ENCODE data around the gene SIGLECL1.

The SIGLECL1 gene

GRCh38 chr19:51295382-51296126 lies 44.7 kb downstream of the SIGLECL1 start:
- in situ Hi-C loops (cut with MboI; ENCODE audit: low sequenced_read_pairs), result no loop called here

- in situ Hi-C loops (cut with MboI; ENCODE audit: low sequenced_read_pairs), result no loop called here
Observed at GRCh38 chr19:51296336-51297093, 45.6 kb downstream of the SIGLECL1 start.

DNA sequence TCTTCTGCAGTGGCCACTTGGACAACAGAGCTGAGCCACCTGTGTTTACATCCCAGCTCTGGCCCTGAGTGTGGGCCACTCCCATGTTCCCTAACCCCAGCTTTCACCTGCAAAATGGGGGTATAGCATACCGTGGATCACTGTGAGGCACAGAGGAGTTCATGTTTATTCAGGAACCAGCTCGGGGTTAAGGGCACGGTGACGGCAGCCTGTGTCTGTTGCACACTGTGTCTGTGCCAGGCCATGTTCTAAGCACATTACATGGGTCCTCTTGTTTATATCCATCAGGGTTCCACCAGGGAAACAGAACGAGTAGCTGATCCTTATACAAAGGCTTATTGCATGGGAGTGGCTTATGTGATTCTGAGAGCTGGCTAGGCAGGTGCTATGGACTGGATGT lies 46.5 kb downstream of the SIGLECL1 start:
- in situ Hi-C loops (cut with MboI; ENCODE audit: low sequenced_read_pairs), result no loop called here

DNA sequence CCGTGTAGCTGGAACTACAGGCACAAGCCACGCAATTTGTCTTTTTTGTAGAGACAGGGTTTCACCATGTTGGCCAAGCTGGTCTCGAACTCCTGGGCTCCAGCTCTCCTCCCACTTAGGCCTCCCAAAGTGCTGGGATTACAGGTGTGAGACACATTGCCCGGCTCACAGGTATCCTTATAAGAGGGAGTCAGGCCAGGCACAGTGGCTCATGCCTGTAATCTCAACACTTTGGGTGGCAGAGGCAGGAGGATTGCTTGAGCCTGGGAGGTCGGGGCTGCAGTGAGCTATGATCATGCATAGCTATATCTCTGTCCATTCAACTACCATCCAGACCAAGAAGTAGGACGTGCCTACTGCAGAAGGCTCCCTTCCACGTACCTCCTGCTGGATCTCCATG lies 50.4 kb downstream of the SIGLECL1 start:
- in situ Hi-C loops (cut with MboI; ENCODE audit: low sequenced_read_pairs), result no loop called here

DNA sequence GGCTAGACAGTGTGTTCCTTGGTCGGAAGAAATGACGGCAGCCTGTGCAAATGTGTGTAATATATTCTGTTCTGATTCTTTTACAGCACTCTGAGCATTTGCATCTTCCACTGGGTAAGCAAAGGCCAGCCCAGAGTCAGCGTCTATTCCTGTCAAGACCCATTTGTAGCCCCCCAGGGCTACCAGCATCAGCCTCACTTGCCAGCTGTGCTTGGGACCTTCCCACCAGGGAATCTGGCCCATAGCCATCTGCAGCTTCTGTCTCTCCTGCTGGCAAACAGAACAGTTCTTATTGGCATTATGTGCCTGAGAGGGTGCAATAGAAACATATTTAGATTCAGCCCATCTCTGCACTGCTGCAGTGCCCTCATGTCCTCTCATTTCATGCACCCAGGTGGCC lies 54.6 kb downstream of the SIGLECL1 start:
- in situ Hi-C loops (cut with MboI; ENCODE audit: low sequenced_read_pairs), result no loop called here

GRCh38 chr19:51311351-51312257 lies 60.7 kb downstream of the SIGLECL1 start, which contains the start of gene IGLON5:
TSS of gene IGLON5 (plus strand) at chr19:51311644. CDS start at chr19:51311848, 204 bp downstream.
- in situ Hi-C loops (cut with MboI; ENCODE audit: low sequenced_read_pairs), result no loop called here

GRCh38 chr19:51316688-51317087 lies 65.8 kb downstream of the SIGLECL1 start:
- in situ Hi-C loops (cut with MboI; ENCODE audit: low sequenced_read_pairs), result no loop called here

DNA sequence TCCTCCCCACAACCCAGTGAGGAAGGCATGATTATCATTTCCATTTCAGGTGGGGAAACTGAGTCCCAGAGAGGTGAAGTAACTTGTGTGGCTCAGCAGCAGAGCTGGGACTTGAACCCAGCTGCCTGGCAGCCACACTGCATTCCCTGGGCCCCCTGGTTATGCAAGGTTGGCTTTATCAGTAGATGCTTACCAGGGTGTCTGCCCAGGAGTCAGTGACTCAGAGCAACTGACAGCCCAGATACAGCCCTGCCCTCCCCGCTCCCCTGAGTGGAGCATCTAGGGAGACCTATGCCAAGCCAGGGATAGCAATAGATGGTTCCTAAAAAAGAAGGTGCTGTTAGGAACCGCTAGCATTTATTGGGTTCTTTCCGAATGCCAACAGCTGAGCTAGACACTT lies 66.5 kb downstream of the SIGLECL1 start:
- in situ Hi-C loops (cut with MboI; ENCODE audit: low sequenced_read_pairs), result no loop called here

DNA sequence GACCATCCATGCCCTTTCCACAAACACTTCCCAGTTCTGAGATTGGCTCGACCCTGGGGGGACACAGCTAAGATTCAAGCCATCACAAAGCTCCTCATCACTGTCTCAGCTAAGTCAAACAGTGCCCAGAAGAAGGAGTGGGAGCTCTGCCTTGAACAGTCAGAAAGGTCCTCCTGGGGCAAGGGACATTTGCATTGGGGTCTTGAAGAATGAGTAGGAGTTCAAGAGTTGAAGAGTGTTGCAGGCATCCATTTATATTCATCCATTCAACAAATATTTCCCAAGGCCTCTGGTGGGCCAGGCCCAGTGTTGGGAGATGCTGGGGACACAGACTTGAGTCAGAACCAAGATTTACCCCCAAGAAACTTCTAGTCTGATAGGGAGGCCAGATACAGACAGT lies 67.1 kb downstream of the SIGLECL1 start:
- in situ Hi-C loops (cut with MboI; ENCODE audit: low sequenced_read_pairs), result no loop called here
